Nephron progenitor cell (in vitro differentiated cells): ENCODE results near the gene UBE2D3.
A peak's percentile ranks its signal among the peaks of the same experiment; 100 is the strongest.
"Not testable (repeated sequence)": the region's sequence is repeated elsewhere in the genome, so short reads cannot be mapped to it uniquely, and the experiment has no call there.

Source experiments
- DNase-seq: peaks from one replicate; pipeline ENCODE4 v3.0.0; 2021
- H3K27ac Mint-ChIP-seq: 2 replicates; pipeline ENCODE4 v1.8.0; 2021; ENCODE audit warnings: mild to moderate bottlenecking, moderate library complexity, mixed read lengths
- H3K27me3 Mint-ChIP-seq: 2 replicates; pipeline ENCODE4 v1.8.0; 2021; ENCODE audit warnings: mild to moderate bottlenecking, low read depth, mixed read lengths; ENCODE audit not compliant: poor library complexity
- H3K36me3 Mint-ChIP-seq: 2 replicates; pipeline ENCODE4 v1.8.0; 2021; ENCODE audit warnings: low read depth, mixed read lengths
- H3K4me1 Mint-ChIP-seq: 2 replicates; pipeline ENCODE4 v1.8.0; 2021; ENCODE audit warnings: mixed read lengths
- H3K4me3 Mint-ChIP-seq: 2 replicates; pipeline ENCODE4 v1.8.0; 2021; ENCODE audit warnings: mild to moderate bottlenecking, moderate library complexity, mixed read lengths
- H3K9me3 Mint-ChIP-seq: 2 replicates; pipeline ENCODE4 v1.8.0; 2021; ENCODE audit warnings: mild to moderate bottlenecking, moderate library complexity, mixed read lengths
- CTCF ChIP-seq: fragments of 200-600 bp; sonication (generic); IDR thresholded peaks from 2 replicates; pipeline ENCODE4 v1.5.0; 2021; ENCODE audit warnings: antibody characterized with exemption

UBE2D3 gene

GRCh38 chr4:102819588-102820365 lies 7.6 kb downstream of the UBE2D3 start:
- Mint-ChIP-seq H3K9me3 (peaks cover 44% of the 10 kb centered on the region), H3K36me3 (peaks cover 83% of the 10 kb centered on the region), H3K27ac (no peak overlapping the region), H3K4me3 (peak overlapping the region; percentile 38), H3K4me1 (peaks cover 42% of the 10 kb centered on the region), H3K27me3 (no peaks in the 10 kb centered on the region)
- TF ChIP-seq CTCF: no peak
- DNase-seq: no peak

- DNase-seq, H3K4me3 Mint-ChIP-seq, H3K27ac Mint-ChIP-seq, H3K27me3 Mint-ChIP-seq: not testable (repeated sequence)
- Mint-ChIP-seq H3K36me3 (peaks cover 88% of the 10 kb centered on the region), H3K4me1 (peaks cover 42% of the 10 kb centered on the region), H3K9me3 (peaks cover 44% of the 10 kb centered on the region)
These were observed 8.3 kb downstream of the UBE2D3 start for GRCh38 chr4:102819100-102819499.

- no peak for DNase-seq
- no peak for TF ChIP-seq CTCF
- Mint-ChIP-seq H3K27me3 (no peaks in the 10 kb centered on the region), H3K4me1 (peaks cover 52% of the 10 kb centered on the region), H3K9me3 (peaks cover 41% of the 10 kb centered on the region), H3K36me3 (peaks cover 86% of the 10 kb centered on the region), H3K27ac (peak overlapping the region; percentile 25), H3K4me3 (no peak overlapping the region)
These were observed 9.6 kb downstream of the UBE2D3 start for GRCh38 chr4:102817613-102818268.

- Mint-ChIP-seq H3K9me3 (peaks cover 36% of the 10 kb centered on the region), H3K4me3 (no peak overlapping the region), H3K27ac (peak overlapping the region; percentile 75), H3K4me1 (peaks cover 55% of the 10 kb centered on the region), H3K36me3 (peaks cover 84% of the 10 kb centered on the region), H3K27me3 (no peaks in the 10 kb centered on the region)
- no peak for TF ChIP-seq CTCF
- DNase-seq: no peak
These were observed 10.2 kb downstream of the UBE2D3 start for GRCh38 chr4:102817021-102817605.

- Mint-ChIP-seq H3K9me3 (peaks cover 27% of the 10 kb centered on the region), H3K36me3 (peaks cover 81% of the 10 kb centered on the region), H3K27ac (no peak overlapping the region), H3K4me1 (peaks cover 56% of the 10 kb centered on the region), H3K27me3 (no peaks in the 10 kb centered on the region), H3K4me3 (no peak overlapping the region)
- no peak for DNase-seq
- no peak for TF ChIP-seq CTCF
These were observed 11.4 kb downstream of the UBE2D3 start for GRCh38 chr4:102815981-102816380.

GRCh38 chr4:102809691-102810090 lies 17.7 kb downstream of the UBE2D3 start:
- H3K4me1 Mint-ChIP-seq: peaks cover 38% of the 10 kb centered on the region
- DNase-seq: no peak
- no peaks in the 10 kb centered on the region for H3K27me3 Mint-ChIP-seq
- H3K27ac Mint-ChIP-seq: no peak overlapping the region
- no peak for TF ChIP-seq CTCF
- peaks cover 67% of the 10 kb centered on the region for H3K36me3 Mint-ChIP-seq
- H3K4me3 Mint-ChIP-seq: no peak overlapping the region
- H3K9me3 Mint-ChIP-seq: no peaks in the 10 kb centered on the region
